K562 (cell line): Measurements from ENCODE around the gene ZNHIT2. TPM values are rescaled to one million over a fixed set of nuclear protein-coding genes. Genes with fewer than 3 reads are reported as not detected.

ENCODE experiments used
- BMI1 ChIP-seq: fragments of 150-350 bp; IDR thresholded peaks from 2 replicates; pipeline ENCODE4 v1.6.1; 2014; ENCODE audit warnings: low read length
- BRD4 ChIP-seq: fragments of 200-600 bp; sonication (generic); IDR thresholded peaks from 2 replicates; pipeline ENCODE4 v1.6.1; 2017; ENCODE audit warnings: inconsistent platforms
- CHD1 ChIP-seq: fragments of 200-600 bp; sonication (generic); IDR thresholded peaks from one replicate; pipeline ENCODE4 v1.6.1; 2012; ENCODE audit warnings: mild to moderate bottlenecking, moderate library complexity, low read length, inconsistent platforms
- CXXC5 ChIP-seq: fragments of 250-450 bp; sonication (Bioruptor Pico); IDR thresholded peaks from 2 replicates; pipeline ENCODE4 v1.8.0; 2022; ENCODE audit warnings: inconsistent platforms, mild to moderate bottlenecking, moderate library complexity
- ELF2 ChIP-seq: fragments of 250-450 bp; sonication (Bioruptor Pico); IDR thresholded peaks from 2 replicates; pipeline ENCODE4 v1.5.0; 2021; ENCODE audit warnings: mild to moderate bottlenecking
- ELK1 ChIP-seq: sonication (generic); formaldehyde crosslinking; IDR thresholded peaks from 2 replicates; pipeline ENCODE4 v1.8.1; 2022; ENCODE audit warnings: missing genetic modification reagents
- HNRNPUL1 ChIP-seq: fragments of 200-400 bp; formaldehyde crosslinking; IDR thresholded peaks from 2 replicates; pipeline ENCODE4 v1.6.1; 2017; ENCODE audit warnings: low read length
- HOMEZ ChIP-seq: fragments of 250-450 bp; sonication (Bioruptor Pico); IDR thresholded peaks from 2 replicates; pipeline ENCODE4 v1.4.0; 2020; ENCODE audit warnings: mild to moderate bottlenecking, moderate library complexity
- MYC ChIP-seq, 2 experiments: fragments of 250-450 bp in 1 of 2; sonication (Bioruptor Pico) in 1 of 2; IDR thresholded peaks; 2 replicates each; pipeline versions ENCODE4 v1.5.1 to v1.6.1; 2012 to 2021; ENCODE audit warnings: low read depth in 2 of 2, borderline replicate concordance in 1 of 2, improper control_type of control experiment in 1 of 2, low read length in 1 of 2, mild to moderate bottlenecking in 1 of 2, moderate library complexity in 1 of 2
- POLR2G ChIP-seq: fragments of 200-400 bp; formaldehyde crosslinking; IDR thresholded peaks from 2 replicates; pipeline ENCODE4 v1.6.1; 2017; ENCODE audit warnings: low read depth, mild to moderate bottlenecking, antibody characterized with exemption, low read length, moderate library complexity
- POLR2H ChIP-seq: IDR thresholded peaks from 2 replicates; pipeline ENCODE4 v1.6.1; 2016; ENCODE audit warnings: missing genetic modification characterization, low read depth, mild to moderate bottlenecking, control low read depth, missing compliant biosample characterization, moderate library complexity
- RAD21 ChIP-seq, 2 experiments: fragments of 250-450 bp in 1 of 2; fragments of 450-650 bp in 1 of 2; sonication (Bioruptor Pico) in 1 of 2; formaldehyde crosslinking in 1 of 2; IDR thresholded peaks in 1 of 2; conservative IDR thresholded peaks in 1 of 2; 2 replicates each; pipeline versions ENCODE4 v1.4.0 to v1.8.0; 2020 to 2022; ENCODE audit warnings: mild to moderate bottlenecking in 2 of 2, moderate library complexity in 1 of 2
- RCOR1 ChIP-seq, 2 experiments: IDR thresholded peaks; 2 replicates each; pipeline ENCODE4 v1.6.1; 2012; ENCODE audit warnings: low read depth in 2 of 2, low read length in 2 of 2, borderline replicate concordance in 1 of 2, improper control_type of control experiment in 1 of 2
- RUNX1 ChIP-seq: sonication (generic); IDR thresholded peaks from 2 replicates; pipeline ENCODE4 v1.6.1; 2016; ENCODE audit warnings: antibody characterized with exemption, low read depth
- TEAD4 ChIP-seq, 2 experiments: sonication (generic) in 1 of 2; formaldehyde crosslinking in 1 of 2; IDR thresholded peaks; 2 replicates each; pipeline versions ENCODE4 v1.6.1 to v1.8.0; 2012 to 2022; ENCODE audit warnings: borderline replicate concordance in 1 of 2, inconsistent platforms in 1 of 2, low read length in 1 of 2, mild to moderate bottlenecking in 1 of 2, missing genetic modification reagents in 1 of 2
- TSHZ1 ChIP-seq: fragments of 250-450 bp; sonication (Bioruptor Pico); IDR thresholded peaks from 2 replicates; pipeline ENCODE4 v1.4.0; 2020; ENCODE audit warnings: mild to moderate bottlenecking, moderate library complexity
- ZNF212 ChIP-seq: fragments of 450-650 bp; formaldehyde crosslinking; IDR thresholded peaks from 2 replicates; pipeline ENCODE4 v1.4.0; 2020; ENCODE audit warnings: mild to moderate bottlenecking
- ZNF512 ChIP-seq: IDR thresholded peaks from 2 replicates; pipeline ENCODE4 v1.6.1; 2016; ENCODE audit warnings: missing genetic modification characterization, missing compliant biosample characterization
- polyA plus RNA-seq, 8 experiments: library from polyadenylated mRNA; depleted of rRNA in 4 of 8; stranded (reverse) in 5 of 8; unstranded in 3 of 8; fragments of >200 nt; fragmentation: Nextera tagmentation in 2 of 8; fragmentation: Illumina TruSeq in 1 of 8; extraction: Ambion mirVana in 2 of 8; extraction: Trizol in 1 of 8; gene quantifications; 2 replicates each; pipeline versions ENCODE4 v1.2.1 to v1.2.3, GENCODE V29; 2011 to 2014; ENCODE audit warnings: inconsistent platforms in 1 of 8, missing spikeins in 1 of 8
- total RNA-seq, 7 experiments: library from RNA; depleted of rRNA in 6 of 7; stranded (reverse); fragments of >200 nt in 6 of 7; fragmentation: Illumina TruSeq in 2 of 7; extraction: Trizol in 2 of 7; gene quantifications; 2 replicates each; pipeline versions ENCODE4 v1.2.1 to v1.2.3, GENCODE V29; 2011 to 2021; ENCODE audit warnings: low replicate concordance in 1 of 7

Gene ZNHIT2
- total and polyA plus RNA-seq, 9 of the 15 experiments (the other 6 are each of a cell fraction or from before 2014, with no cell fraction given): 0.08 to 39.0 (median 2.5) TPM

- TF ChIP-seq CXXC5 (peak; percentile 88), TSHZ1 (CRISPR knock-in tag) (no peak), ZNF212 (no peak), ZNF512 (no peak), HOMEZ (no peak), BRD4 (0 out of 2 replicates have a peak, but pooled peaks have one; percentile 46), ELF2 (CRISPR knock-in tag) (peak; percentile 69; the same call in 1 of the 2 replicates), RAD21 (CRISPR knock-in tag; conservative IDR thresholded peaks at IDR 0.05 in 1 of 2, IDR thresholded peaks at IDR 0.05 in 1 of 2) (peak; percentile 84 to 85), RCOR1 (IDR thresholded peaks at IDR 0.05; ENCODE audit: borderline replicate concordance in 1 of 2, low read depth in 2 of 2, low read length in 2 of 2) (peak in 1 of 2 experiments; percentile 30; a peak in 1 of 4 replicates), MYC (IDR thresholded peaks at IDR 0.05; ENCODE audit: low read depth, low read length) (peak; percentile 91), MYC (CRISPR knock-in tag; IDR thresholded peaks at IDR 0.05; ENCODE audit: borderline replicate concordance, low read depth) (peak; percentile 81), POLR2G (peak; percentile 88), TEAD4 (IDR thresholded peaks at IDR 0.05; ENCODE audit: low read length) (no peak), TEAD4 (CRISPR knock-in tag; IDR thresholded peaks at IDR 0.05; ENCODE audit: borderline replicate concordance) (peak; percentile 35; the same call in 1 of the 2 replicates), POLR2H (tag) (peak; percentile 79), ELK1 (no peak), CHD1 (peak; percentile 99), RUNX1 (0 out of 2 replicates have a peak, but pooled peaks have one; percentile 25), HNRNPUL1 (no peak), BMI1 (peak; percentile 23; the same call in 1 of the 2 replicates)
Measured at GRCh38 chr11:65117206-65118096, at the start of gene ZNHIT2 (continued).
